ENCODE results near the gene SIRT7. TPM values are rescaled to one million over a fixed set of nuclear protein-coding genes. Genes with fewer than 3 reads are reported as not detected.

SIRT7 gene, protein sequence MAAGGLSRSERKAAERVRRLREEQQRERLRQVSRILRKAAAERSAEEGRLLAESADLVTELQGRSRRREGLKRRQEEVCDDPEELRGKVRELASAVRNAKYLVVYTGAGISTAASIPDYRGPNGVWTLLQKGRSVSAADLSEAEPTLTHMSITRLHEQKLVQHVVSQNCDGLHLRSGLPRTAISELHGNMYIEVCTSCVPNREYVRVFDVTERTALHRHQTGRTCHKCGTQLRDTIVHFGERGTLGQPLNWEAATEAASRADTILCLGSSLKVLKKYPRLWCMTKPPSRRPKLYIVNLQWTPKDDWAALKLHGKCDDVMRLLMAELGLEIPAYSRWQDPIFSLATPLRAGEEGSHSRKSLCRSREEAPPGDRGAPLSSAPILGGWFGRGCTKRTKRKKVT
- total RNA-seq (2014; rRNA removed) (51.6 and 70.8 TPM in 2 replicates), Bru-seq, nascent RNA (percentile 83 among the genes with signal in this experiment), BruChase-seq, experiment 1, labeled RNA remaining after a 6-hour chase (percentile 95 among the genes with signal in this experiment), BruChase-seq, experiment 2, labeled RNA remaining after a 2-hour chase (percentile 94 among the genes with signal in this experiment)
- long read RNA-seq, transcript SIRT7-204 (2 exons, 683 nt) = minor isoform, 5 of 113 reads
- long read RNA-seq, transcript SIRT7-201 (10 exons, 1,743 nt) = major isoform, 34 of 113 reads
- long read RNA-seq, partial matches to known transcripts = 23 of 113 reads
- long read RNA-seq, other reads (novel, unspliced or antisense) = 45 of 113 reads

DNA sequence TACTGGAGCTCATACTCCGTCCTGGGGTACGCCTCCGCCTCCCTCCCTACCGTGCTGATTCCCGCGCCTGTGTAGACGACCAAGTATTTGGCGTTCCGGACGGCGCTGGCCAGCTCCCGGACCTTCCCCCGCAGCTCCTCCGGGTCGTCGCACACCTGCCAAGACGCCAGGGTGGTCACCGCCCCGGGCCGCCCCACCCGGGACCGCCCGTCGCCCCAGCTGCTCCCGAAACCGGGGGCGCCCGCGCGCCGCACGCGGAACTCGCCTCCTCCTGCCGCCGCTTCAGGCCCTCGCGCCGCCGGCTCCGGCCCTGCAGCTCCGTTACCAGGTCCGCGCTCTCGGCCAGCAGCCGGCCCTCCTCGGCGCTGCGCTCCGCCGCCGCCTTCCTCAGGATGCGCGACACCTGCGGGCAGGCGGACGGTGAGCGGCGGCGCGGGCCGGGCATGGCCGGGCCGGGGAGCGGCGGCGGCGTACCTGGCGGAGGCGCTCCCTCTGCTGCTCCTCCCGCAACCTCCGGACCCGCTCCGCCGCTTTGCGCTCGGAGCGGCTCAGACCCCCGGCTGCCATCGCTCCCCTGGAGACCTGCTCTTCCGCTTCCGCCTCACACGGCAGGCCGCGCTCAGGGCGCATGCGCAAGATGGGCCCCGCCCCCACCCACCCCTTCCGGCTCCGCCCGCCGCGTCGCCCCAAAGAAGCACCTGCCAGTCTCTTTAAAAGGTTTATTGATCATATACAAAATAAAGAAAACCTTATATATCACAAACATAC is at the start of gene SIRT7:
TSS of gene SIRT7 (minus strand) at position 612 of the 768 bp plus-strand sequence. CDS start at position 567, 45 bp downstream.
- peak within 1 kb of the TSS; percentile 78 for H3K9ac ChIP-seq (ENCODE audit: low read length)
- peaks cover 30% of the 10 kb centered on the region; the same call in 1 of the 2 replicates for H3K36me3 ChIP-seq (ENCODE audit: low read depth, low read length)
- intact Hi-C loops (cut with micrococcal nuclease) = no loop called here
- no peaks in the 10 kb centered on the region for H3K27me3 ChIP-seq (ENCODE audit: low read length)
- peak; percentile 64 for ATAC-seq
- DNase-seq = peak; percentile 89
- no peak within 1 kb of the TSS for H2AFZ ChIP-seq (ENCODE audit: low read length)
- peak within 1 kb of the TSS; percentile 86 for H3K4me2 ChIP-seq (ENCODE audit: low read length)
- H3F3A ChIP-seq (ENCODE audit: low read length, unreplicated experiment) = peaks cover 7% of the 10 kb centered on the region
- H3K79me2 ChIP-seq (ENCODE audit: low read length) = peaks cover 65% of the 10 kb centered on the region
- H3K9me2 ChIP-seq (replicated peaks; ENCODE audit: low read length) = no peaks in the 10 kb centered on the region
- H3K4me3 ChIP-seq (ENCODE audit: low read length) = peak within 1 kb of the TSS; percentile 75
- CTCF ChIA-PET = interaction anchor here (0.6 kb wide), 1 partner anchor 10 kb away, joined by 10 read pairs; the partner anchor contains the start of gene MAFG
- no peaks in the 10 kb centered on the region for H3K9me3 ChIP-seq (ENCODE audit: low read length)
- TF ChIP-seq EZH2 (IDR thresholded peaks at IDR 0.05; ENCODE audit: low read length, unreplicated experiment) (no peak), CTCF (conservative IDR thresholded peaks at IDR 0.05; ENCODE audit: low read depth, low read length) (no peak), EZH2phosphoT487 (IDR thresholded peaks at IDR 0.05; ENCODE audit: borderline replicate concordance, low read length) (no peak)
- H3K27ac ChIP-seq (ENCODE audit: low read length) = peak within 1 kb of the TSS; percentile 33
- H4K20me1 ChIP-seq (ENCODE audit: low read length) = 0 out of 2 replicates have a peak, but pooled peaks cover 8% of the 10 kb centered on the region
- BruUV-seq (replicated peaks) = no TSS peak
- POLR2A ChIA-PET (ENCODE audit: unreplicated experiment) = interaction anchor here (0.7 kb wide), 1 partner anchor 52 kb away, joined by 3 read pairs; no protein-coding TSS in a partner anchor
- peaks cover 36% of the 10 kb centered on the region for H3K4me1 ChIP-seq (ENCODE audit: insufficient read depth, low read length)

GRCh38 chr17:81967244-81967532 is 49.2 kb upstream of the SIRT7 start:
- no peaks in the 10 kb centered on the region for H3K9me3 ChIP-seq (ENCODE audit: low read length)
- H4K20me1 ChIP-seq (ENCODE audit: low read length) = no peaks in the 10 kb centered on the region
- H3K4me1 ChIP-seq (ENCODE audit: insufficient read depth, low read length) = no peaks in the 10 kb centered on the region
- H3K4me3 ChIP-seq (ENCODE audit: low read length) = no peak overlapping the region
- CTCF ChIA-PET = no interaction called here
- BruUV-seq (replicated peaks) = no TSS peak
- no peak overlapping the region for H3K9ac ChIP-seq (ENCODE audit: low read length)
- intact Hi-C loops (cut with micrococcal nuclease) = no loop called here
- POLR2A ChIA-PET (ENCODE audit: unreplicated experiment) = no interaction called here
- DNase-seq (no peak), ATAC-seq (no peak)
- no peaks in the 10 kb centered on the region for H3K79me2 ChIP-seq (ENCODE audit: low read length)
- no peaks in the 10 kb centered on the region for H3K27me3 ChIP-seq (ENCODE audit: low read length)
- H3K27ac ChIP-seq (ENCODE audit: low read length) = no peak overlapping the region
- TF ChIP-seq EZH2 (IDR thresholded peaks at IDR 0.05; ENCODE audit: low read length, unreplicated experiment) = no peak
- TF ChIP-seq CTCF (conservative IDR thresholded peaks at IDR 0.05; ENCODE audit: low read depth, low read length) = no peak
- no peak for TF ChIP-seq EZH2phosphoT487 (IDR thresholded peaks at IDR 0.05; ENCODE audit: borderline replicate concordance, low read length)
- no peaks in the 10 kb centered on the region for H3K9me2 ChIP-seq (replicated peaks; ENCODE audit: low read length)
- H3K4me2 ChIP-seq (ENCODE audit: low read length) = no peak overlapping the region
- H3F3A ChIP-seq (ENCODE audit: low read length, unreplicated experiment) = no peaks in the 10 kb centered on the region
- H2AFZ ChIP-seq (ENCODE audit: low read length) = no peak overlapping the region
- H3K36me3 ChIP-seq (ENCODE audit: low read depth, low read length) = no peaks in the 10 kb centered on the region

All from PC-3 (cell line).